ENCODE measurements around the gene NFIX.

Gene NFIX

GRCh38 chr19:13055213-13056051 lies 60.2 kb downstream of the NFIX start:
- DNase-seq (ENCODE audit: low read depth), result no peak

GRCh38 chr19:13056052-13056660 lies 60.9 kb downstream of the NFIX start:
- no peak for DNase-seq (ENCODE audit: low read depth)

GRCh38 chr19:13057147-13057572 lies 61.9 kb downstream of the NFIX start:
- no peak for DNase-seq (ENCODE audit: low read depth)

- no peak for DNase-seq (ENCODE audit: low read depth)
Measured at GRCh38 chr19:13057744-13058143, 62.5 kb downstream of the NFIX start.

GRCh38 chr19:13058951-13059660 lies 63.8 kb downstream of the NFIX start:
- DNase-seq (ENCODE audit: low read depth), result no peak

GRCh38 chr19:13060233-13060963 lies 65.1 kb downstream of the NFIX start:
- DNase-seq (ENCODE audit: low read depth), result no peak

GRCh38 chr19:13060964-13061927 lies 66.0 kb downstream of the NFIX start:
- peak; percentile 57 for DNase-seq (ENCODE audit: low read depth)

GRCh38 chr19:13062317-13062716 lies 67.0 kb downstream of the NFIX start:
- no peak for DNase-seq (ENCODE audit: low read depth)

GRCh38 chr19:13063461-13064091 lies 68.3 kb downstream of the NFIX start:
- no peak for DNase-seq (ENCODE audit: low read depth)

GRCh38 chr19:13064092-13064489 lies 68.8 kb downstream of the NFIX start:
- no peak for DNase-seq (ENCODE audit: low read depth)

GRCh38 chr19:13066226-13066625 lies 71.0 kb downstream of the NFIX start:
- no peak for DNase-seq (ENCODE audit: low read depth)

- DNase-seq (ENCODE audit: low read depth), result no peak
Measured at GRCh38 chr19:13066933-13067807, 71.9 kb downstream of the NFIX start.

- no peak for DNase-seq (ENCODE audit: low read depth)
Measured at GRCh38 chr19:13068085-13068846, 73.0 kb downstream of the NFIX start.

- no peak for DNase-seq (ENCODE audit: low read depth)
Measured at GRCh38 chr19:13069415-13070359, 74.4 kb downstream of the NFIX start.

GRCh38 chr19:13070425-13071140 lies 75.3 kb downstream of the NFIX start:
- DNase-seq (ENCODE audit: low read depth), result no peak

GRCh38 chr19:13071444-13072187 lies 76.3 kb downstream of the NFIX start:
- no peak for DNase-seq (ENCODE audit: low read depth)
